ENCODE results near the gene KRTAP10-12. TPM values are rescaled to one million over a fixed set of nuclear protein-coding genes. Genes with fewer than 3 reads are reported as not detected.

Gene KRTAP10-12
- total and polyA plus RNA-seq, 3 donors from 2014 or later = not detected

- H3K9me3 ChIP-seq = no peaks in the 10 kb centered on the region
- intact Hi-C loops (cut with DNase I; ENCODE audit: low total_unique reads) = no loop called here
- WGBS, 2 donors = 16 to 30% methylated on average over 12 to 13 of the region's 13 CpGs
- H3K36me3 ChIP-seq (ENCODE audit: low read depth, missing control alignments) = no peaks in the 10 kb centered on the region
- H3K27me3 ChIP-seq = no peaks in the 10 kb centered on the region
- H3K4me1 ChIP-seq = peaks cover 4% of the 10 kb centered on the region
- no peak overlapping the region for H3K4me3 ChIP-seq
- TF ChIP-seq POLR2A (IDR thresholded peaks at IDR 0.05) (no peak), CTCF (IDR thresholded peaks at IDR 0.05) (no peak)
- H3K27ac ChIP-seq = no peak overlapping the region
- peak; percentile 11 for DNase-seq
Observed at GRCh38 chr21:44704636-44705001, 7.6 kb downstream of the KRTAP10-12 start.

- TF ChIP-seq POLR2A (IDR thresholded peaks at IDR 0.05) (no peak), CTCF (IDR thresholded peaks at IDR 0.05) (no peak)
- 4 to 6% methylated on average over 27 to 54 of the region's 54 CpGs for WGBS, 2 donors
- no peaks in the 10 kb centered on the region for H3K27me3 ChIP-seq
- no peak overlapping the region for H3K4me3 ChIP-seq
- no peaks in the 10 kb centered on the region for H3K36me3 ChIP-seq (ENCODE audit: low read depth, missing control alignments)
- H3K4me1 ChIP-seq = peaks cover 9% of the 10 kb centered on the region
- DNase-seq = peak; percentile 9
- H3K9me3 ChIP-seq = no peaks in the 10 kb centered on the region
- no peak overlapping the region for H3K27ac ChIP-seq
- intact Hi-C loops (cut with DNase I; ENCODE audit: low total_unique reads) = no loop called here
Observed at GRCh38 chr21:44706026-44706705, 9.2 kb downstream of the KRTAP10-12 start.

GRCh38 chr21:44706706-44707581 is 10.0 kb downstream of the KRTAP10-12 start:
- peaks cover 13% of the 10 kb centered on the region for H3K4me1 ChIP-seq
- H3K36me3 ChIP-seq (ENCODE audit: low read depth, missing control alignments) = no peaks in the 10 kb centered on the region
- no peaks in the 10 kb centered on the region for H3K27me3 ChIP-seq
- no peak for TF ChIP-seq CTCF (IDR thresholded peaks at IDR 0.05)
- 0 to 1% methylated on average over 15 to 46 of the region's 46 CpGs for WGBS, 2 donors
- DNase-seq = no peak
- no peak overlapping the region for H3K27ac ChIP-seq
- H3K9me3 ChIP-seq = no peaks in the 10 kb centered on the region
- intact Hi-C loops (cut with DNase I; ENCODE audit: low total_unique reads) = no loop called here
- H3K4me3 ChIP-seq = no peak overlapping the region

GRCh38 chr21:44708213-44708865 is 11.4 kb downstream of the KRTAP10-12 start:
- no peak for TF ChIP-seq CTCF (IDR thresholded peaks at IDR 0.05)
- no peak for TF ChIP-seq POLR2A (IDR thresholded peaks at IDR 0.05)
- Histone ChIP-seq H3K27me3 (no peaks in the 10 kb centered on the region), H3K4me1 (peaks cover 13% of the 10 kb centered on the region), H3K9me3 (no peaks in the 10 kb centered on the region), H3K36me3 (ENCODE audit: low read depth, missing control alignments) (no peaks in the 10 kb centered on the region), H3K27ac (no peak overlapping the region), H3K4me3 (no peak overlapping the region)
- DNase-seq = no peak
- 4% methylated on average over 9 to 13 of the region's 13 CpGs for WGBS, 2 donors
- intact Hi-C loops (cut with DNase I; ENCODE audit: low total_unique reads) = no loop called here

Measured in testis (tissue), 3 donors.